Activated CD4-positive, alpha-beta T cell treated with anti-CD3 and anti-CD28 coated beads, Interleukin-10, Interleukin-2, amounts not matched to agents 100 ng/mL and 50 ng/mL, durations not matched to agents 16 hours and 8 hours (primary cell): ENCODE data around the gene PLPPR1.

ENCODE experiments used
- DNase-seq: peaks from one replicate; pipeline ENCODE4 v3.0.0-alpha.2; 2020

PLPPR1 gene

GRCh38 chr9:101354765-101355708 is 326.5 kb downstream of the PLPPR1 start:
- no peak for DNase-seq

GRCh38 chr9:101356619-101357018 is 328.1 kb downstream of the PLPPR1 start:
- DNase-seq, result no peak

DNA sequence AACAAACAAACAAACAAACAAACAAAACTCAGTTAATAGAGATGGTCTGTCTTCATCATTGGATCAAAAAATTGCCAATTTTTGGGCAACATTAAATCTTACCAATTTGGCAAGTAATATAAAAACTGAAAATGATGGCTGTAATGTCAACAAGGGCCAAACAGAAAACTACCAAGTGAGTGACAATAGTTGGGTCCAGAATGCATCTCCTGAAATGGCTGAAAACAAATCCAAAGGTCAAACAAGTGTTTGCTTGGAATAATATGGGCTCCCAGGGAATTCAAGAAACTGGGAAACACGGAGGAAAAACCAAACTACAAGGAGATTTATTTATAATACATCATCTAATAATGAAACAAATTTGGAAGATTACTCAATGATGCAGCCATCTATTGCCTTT is 331.2 kb downstream of the PLPPR1 start:
- DNase-seq, result no peak

- DNase-seq, result no peak
These were observed 332.1 kb downstream of the PLPPR1 start for GRCh38 chr9:101360647-101361046.

DNA sequence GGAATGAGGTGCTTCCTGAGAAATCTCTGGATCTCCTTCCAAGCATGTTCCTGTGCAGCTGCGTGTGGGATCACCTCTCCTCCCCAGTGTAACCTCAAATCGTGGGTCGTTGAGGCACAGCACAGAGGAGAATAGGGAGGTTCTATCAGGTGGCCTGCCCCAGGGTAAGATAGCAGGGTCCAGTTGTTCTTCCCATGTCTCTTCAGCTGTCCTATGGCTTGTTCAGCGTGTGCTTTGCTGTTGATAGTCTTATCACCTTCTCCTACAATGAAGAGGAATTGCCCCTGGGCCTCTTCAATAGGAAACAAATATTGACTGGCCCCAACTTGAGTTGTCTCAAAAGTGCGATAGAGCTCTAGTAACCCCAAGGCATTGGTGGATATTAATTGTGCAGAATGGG is 333.9 kb downstream of the PLPPR1 start:
- no peak for DNase-seq

DNA sequence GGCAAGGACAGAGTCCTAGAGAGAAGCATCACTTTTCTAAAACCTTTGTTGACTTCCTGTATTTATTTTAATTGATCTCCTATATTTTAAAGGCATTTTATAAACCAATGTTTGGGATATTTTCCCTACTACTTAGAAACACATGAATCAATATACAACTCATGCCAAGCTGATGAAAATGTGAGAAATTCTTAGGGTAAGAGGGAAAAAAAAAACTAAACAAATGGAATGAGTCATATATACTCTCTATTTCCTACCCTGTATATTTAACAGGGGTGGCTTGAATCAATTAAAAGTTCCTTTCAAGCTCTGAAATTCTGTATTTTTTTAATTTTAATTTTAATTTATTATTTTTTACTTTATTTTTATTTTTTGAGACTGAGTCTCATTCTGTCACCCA is 336.7 kb downstream of the PLPPR1 start:
- DNase-seq, result no peak

DNA sequence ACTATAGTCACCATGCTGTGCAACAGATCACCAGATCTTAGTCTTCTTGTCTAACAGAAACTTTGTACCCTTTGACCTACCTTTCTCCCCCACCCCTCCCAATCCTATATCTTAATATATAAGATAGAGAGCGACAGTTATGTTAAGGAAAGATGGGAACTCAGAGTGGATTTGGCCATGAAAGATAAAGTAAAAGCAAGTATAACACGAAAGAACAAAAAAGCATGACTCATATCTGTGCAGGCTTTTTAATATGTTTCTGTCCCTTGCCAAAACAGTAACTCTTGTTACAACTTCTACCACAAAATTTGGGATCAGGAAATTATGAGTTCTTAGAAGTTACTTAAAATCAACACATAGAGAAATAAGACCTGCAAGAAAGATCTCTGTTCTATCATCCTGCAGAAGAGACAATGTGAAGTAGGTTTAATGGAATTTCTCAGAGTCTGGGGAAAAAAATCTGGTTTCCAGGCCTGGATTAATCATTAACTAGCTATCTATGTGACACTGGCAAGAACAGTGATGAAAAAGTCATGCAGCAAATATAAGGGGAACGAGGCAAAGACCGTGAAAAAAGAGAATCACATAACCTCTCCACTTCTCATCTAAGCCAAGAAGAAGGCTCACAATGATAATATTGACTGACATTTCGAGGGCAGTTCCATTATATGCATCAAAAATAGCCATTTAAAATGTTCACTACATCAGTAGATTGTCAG is 337.7 kb downstream of the PLPPR1 start:
- DNase-seq, result no peak

DNA sequence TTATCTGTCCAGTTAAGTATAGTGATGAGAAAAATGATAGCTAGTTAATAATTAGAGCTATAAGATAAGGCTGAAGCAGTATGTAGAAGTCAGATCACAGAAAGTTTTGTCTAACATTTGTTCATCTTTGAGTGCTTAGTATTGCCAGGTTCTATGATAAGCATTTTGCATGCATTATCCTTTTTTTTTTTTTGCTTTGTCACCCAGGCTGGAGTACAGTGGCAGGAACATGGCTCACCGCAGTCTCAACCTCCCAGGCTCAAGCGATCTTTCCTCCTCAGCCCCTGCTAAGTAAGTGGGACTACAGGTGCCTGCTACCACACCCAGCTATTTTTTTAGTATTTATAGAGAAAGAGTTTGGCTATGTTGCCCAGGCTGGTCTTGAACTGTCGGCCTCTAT is 338.8 kb downstream of the PLPPR1 start:
- no peak for DNase-seq

- no peak for DNase-seq
These were observed 340.8 kb downstream of the PLPPR1 start for GRCh38 chr9:101369286-101369685.

DNA sequence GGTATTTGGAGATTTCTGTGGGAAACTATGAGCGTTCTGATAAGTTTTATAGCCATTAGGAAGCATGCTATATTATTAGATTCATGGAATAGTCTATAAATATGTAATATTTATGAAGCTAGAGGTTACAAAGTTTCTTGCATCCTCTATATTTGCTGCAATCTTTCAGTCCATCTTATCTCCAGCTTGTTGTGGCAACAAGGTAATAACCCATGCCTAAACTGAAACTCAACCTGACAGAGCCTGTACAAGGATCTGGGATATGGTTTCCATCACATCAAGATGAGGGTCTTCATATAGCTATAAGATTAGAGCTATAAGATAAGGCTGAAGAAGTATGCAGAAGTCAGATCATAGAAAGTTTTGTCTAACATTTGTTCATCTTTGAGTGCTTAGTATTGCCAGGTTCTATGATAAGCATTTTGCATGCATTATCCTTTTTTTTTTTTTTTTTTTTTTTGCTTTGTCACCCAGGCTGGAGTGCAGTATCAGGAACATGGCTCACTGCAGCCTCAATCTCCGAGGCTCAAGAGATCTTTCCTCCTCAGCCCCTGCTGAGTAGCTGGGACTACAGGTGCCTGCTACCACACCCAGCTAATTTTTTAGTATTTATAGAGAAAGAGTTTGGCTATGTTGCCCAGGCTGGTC is 341.5 kb downstream of the PLPPR1 start:
- no peak for DNase-seq

GRCh38 chr9:101371813-101372212 is 343.3 kb downstream of the PLPPR1 start:
- no peak for DNase-seq

GRCh38 chr9:101372327-101373118 is 344.0 kb downstream of the PLPPR1 start:
- no peak for DNase-seq
